Astrocyte (in vitro differentiated cells and primary cell): Measurements from ENCODE around the gene MCIDAS. TPM values are rescaled to one million over a fixed set of nuclear protein-coding genes. Genes with fewer than 3 reads are reported as not detected.

ENCODE experiments used
- DNase-seq: peaks from one replicate; pipeline ENCODE4 v3.0.0-alpha.2; 2010; ENCODE audit warnings: low read depth
- FAIRE-seq: peaks from 2 replicates; lab custom pipeline; 2011; peaks lifted over from hg19 to GRCh38; lab: Jason Lieb, UNC
- H2AFZ ChIP-seq: 2 replicates; pipeline ENCODE4 v1.6.0; 2012; ENCODE audit warnings: low read depth, low read length, inconsistent platforms
- H3K27ac ChIP-seq: 2 replicates; pipeline ENCODE4 v1.5.1; 2011; ENCODE audit warnings: low read depth, low read length, inconsistent platforms
- H3K27me3 ChIP-seq: 2 replicates; pipeline ENCODE4 v1.6.0; 2011; ENCODE audit warnings: low read length, inconsistent platforms; ENCODE audit not compliant: insufficient read depth
- H3K36me3 ChIP-seq: 2 replicates; pipeline ENCODE4 v1.5.1; 2011; ENCODE audit warnings: low read length, inconsistent platforms; ENCODE audit not compliant: insufficient read depth
- H3K4me1 ChIP-seq: 2 replicates; pipeline ENCODE4 v1.5.1; 2011; ENCODE audit warnings: low read length, inconsistent platforms; ENCODE audit not compliant: insufficient read depth
- H3K4me2 ChIP-seq: 2 replicates; pipeline ENCODE4 v1.6.0; 2012; ENCODE audit warnings: low read length, inconsistent platforms
- H3K4me3 ChIP-seq: 2 replicates; pipeline ENCODE4 v1.5.1; 2011; ENCODE audit warnings: low read depth, mild to moderate bottlenecking, low read length, inconsistent platforms; ENCODE audit not compliant: insufficient read depth
- H3K79me2 ChIP-seq: 2 replicates; pipeline ENCODE4 v1.6.0; 2012; ENCODE audit warnings: mild to moderate bottlenecking, low read length, inconsistent platforms; ENCODE audit not compliant: insufficient read depth
- H3K9ac ChIP-seq: 2 replicates; pipeline ENCODE4 v1.6.0; 2012; ENCODE audit warnings: mild to moderate bottlenecking, low read length, inconsistent platforms
- H3K9me3 ChIP-seq: 2 replicates; pipeline ENCODE4 v1.5.1; 2012; ENCODE audit warnings: low read depth, mild to moderate bottlenecking, low read length, inconsistent platforms; ENCODE audit not compliant: insufficient read depth
- H4K20me1 ChIP-seq: 2 replicates; pipeline ENCODE4 v1.6.0; 2012; ENCODE audit warnings: low read length, inconsistent platforms; ENCODE audit not compliant: insufficient read depth
- H3K27ac Mint-ChIP-seq: one replicate; pipeline ENCODE4 v1.8.0; 2021; ENCODE audit warnings: mild to moderate bottlenecking, mixed read lengths; ENCODE audit not compliant: unreplicated experiment
- H3K27me3 Mint-ChIP-seq: one replicate; pipeline ENCODE4 v1.8.0; 2021; ENCODE audit warnings: low read depth, mixed read lengths; ENCODE audit not compliant: unreplicated experiment
- H3K36me3 Mint-ChIP-seq: one replicate; pipeline ENCODE4 v1.8.0; 2021; ENCODE audit warnings: low read depth, mixed read lengths; ENCODE audit not compliant: unreplicated experiment
- H3K4me1 Mint-ChIP-seq: one replicate; pipeline ENCODE4 v1.8.0; 2021; ENCODE audit warnings: low read depth, mixed read lengths; ENCODE audit not compliant: unreplicated experiment
- H3K4me3 Mint-ChIP-seq: one replicate; pipeline ENCODE4 v1.8.0; 2021; ENCODE audit warnings: mild to moderate bottlenecking, moderate library complexity, mixed read lengths; ENCODE audit not compliant: unreplicated experiment
- H3K9me3 Mint-ChIP-seq: one replicate; pipeline ENCODE4 v1.8.0; 2021; ENCODE audit warnings: mild to moderate bottlenecking, mixed read lengths; ENCODE audit not compliant: unreplicated experiment
- CTCF ChIP-seq: IDR thresholded peaks from 2 replicates; pipeline ENCODE4 v1.5.1; 2011; ENCODE audit warnings: low read depth, mild to moderate bottlenecking, inconsistent platforms, low read length, moderate library complexity; ENCODE audit not compliant: insufficient read depth
- EZH2 ChIP-seq: IDR thresholded peaks from 2 replicates; pipeline ENCODE4 v1.6.1; 2012; ENCODE audit warnings: mild to moderate bottlenecking, low read length, inconsistent platforms; ENCODE audit not compliant: insufficient read depth
- total RNA-seq: library from RNA; stranded (reverse); gene quantifications from 2 replicates; pipeline ENCODE4 v1.2.1, GENCODE V29; 2021

MCIDAS gene
- total RNA-seq, 1 donor from 2014 or later = not detected

- Mint-ChIP-seq H3K4me1 (peaks cover 2% of the 10 kb centered on the region), H3K27me3 (peaks cover 70% of the 10 kb centered on the region), H3K9me3 (peaks cover 13% of the 10 kb centered on the region), H3K27ac (peak overlapping the region; percentile 34), H3K36me3 (peaks cover 2% of the 10 kb centered on the region), H3K4me3 (no peak overlapping the region)
- H3K4me2 ChIP-seq = no peak overlapping the region
- H2AFZ ChIP-seq = no peak overlapping the region
- no peak overlapping the region for H3K4me3 ChIP-seq
- no peaks in the 10 kb centered on the region for H3K9me3 ChIP-seq
- no peak overlapping the region for H3K27ac ChIP-seq
- H3K27me3 ChIP-seq = peaks cover 82% of the 10 kb centered on the region
- DNase-seq (no peak), FAIRE-seq (no peak)
- TF ChIP-seq EZH2 (no peak), CTCF (no peak)
- peaks cover 20% of the 10 kb centered on the region for H4K20me1 ChIP-seq
- peaks cover 35% of the 10 kb centered on the region for H3K4me1 ChIP-seq
- H3K79me2 ChIP-seq = no peaks in the 10 kb centered on the region
- H3K9ac ChIP-seq = no peak overlapping the region
- H3K36me3 ChIP-seq = no peaks in the 10 kb centered on the region
Observed at GRCh38 chr5:55230086-55230629, 3.0 kb upstream of the MCIDAS start.

- peak overlapping the region; percentile 36 for H3K4me3 ChIP-seq
- H3K27ac ChIP-seq = no peak overlapping the region
- peaks cover 16% of the 10 kb centered on the region for H3K9me3 Mint-ChIP-seq
- H3K27ac Mint-ChIP-seq = no peak overlapping the region
- no peak for DNase-seq
- no peaks in the 10 kb centered on the region for H3K79me2 ChIP-seq
- H3K4me1 ChIP-seq = peaks cover 30% of the 10 kb centered on the region
- no peaks in the 10 kb centered on the region for H3K9me3 ChIP-seq
- peaks cover 20% of the 10 kb centered on the region for H4K20me1 ChIP-seq
- H3K36me3 ChIP-seq = no peaks in the 10 kb centered on the region
- peaks cover 86% of the 10 kb centered on the region for H3K27me3 Mint-ChIP-seq
- no peak for FAIRE-seq
- H3K36me3 Mint-ChIP-seq = peaks cover 2% of the 10 kb centered on the region
- peaks cover 92% of the 10 kb centered on the region for H3K27me3 ChIP-seq
- TF ChIP-seq EZH2 = peak; percentile 27
- no peak for TF ChIP-seq CTCF
- H3K9ac ChIP-seq = no peak overlapping the region
- H3K4me3 Mint-ChIP-seq = peak overlapping the region; percentile 69
- peak overlapping the region; percentile 49 for H2AFZ ChIP-seq
- H3K4me1 Mint-ChIP-seq = peaks cover 2% of the 10 kb centered on the region
- H3K4me2 ChIP-seq = peak overlapping the region; percentile 81
Observed at GRCh38 chr5:55227664-55228430, 732 bp upstream of the MCIDAS start.
